Gastroesophageal sphincter (tissue), 3 donors: ENCODE measurements around the gene ARID1B.

Experiments used
- POLR2A ChIP-seq, 2 donors: fragments of 450-650 bp; IDR thresholded peaks; one replicate each; pipeline ENCODE4 v1.6.1; 2017; ENCODE audit warnings: antibody characterized with exemption in 2 of 2, mild to moderate bottlenecking in 2 of 2, moderate library complexity in 1 of 2
- POLR2AphosphoS5 ChIP-seq: sonication (generic); formaldehyde crosslinking; IDR thresholded peaks from one replicate; pipeline ENCODE4 v1.6.1; 2017; ENCODE audit warnings: antibody characterized with exemption
- TF ChIP-seq, protein P1 (sequence below), 4 experiments: fragments of 200-600 bp in 2 of 4; fragments of 450-650 bp in 2 of 4; sonication (generic) in 1 of 4; IDR thresholded peaks; one replicate each; pipeline ENCODE4 v1.5.1; 2017 to 2019; ENCODE audit warnings: antibody characterized with exemption in 4 of 4, mild to moderate bottlenecking in 2 of 4, moderate library complexity in 2 of 4

DNA sequence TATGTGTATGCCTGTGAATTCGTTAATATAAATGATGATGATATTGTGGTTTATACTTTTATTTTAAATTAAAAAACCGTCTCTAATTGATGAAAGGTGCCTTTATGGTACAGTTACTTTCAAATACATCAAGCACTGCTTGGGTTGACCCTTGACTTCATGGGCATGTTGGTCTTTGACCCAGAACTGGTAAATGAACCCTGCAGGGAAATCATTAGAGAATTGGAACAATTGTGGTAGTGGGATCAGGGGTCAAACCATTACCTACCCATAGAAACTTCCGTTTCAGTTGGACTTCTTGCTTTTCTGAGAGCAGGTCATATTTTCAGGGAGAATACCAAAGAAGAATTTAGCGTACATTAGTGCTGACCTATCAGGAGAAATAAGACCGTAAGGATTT, 288.2 kb downstream of the ARID1B start:
- TF ChIP-seq, protein P1, sequence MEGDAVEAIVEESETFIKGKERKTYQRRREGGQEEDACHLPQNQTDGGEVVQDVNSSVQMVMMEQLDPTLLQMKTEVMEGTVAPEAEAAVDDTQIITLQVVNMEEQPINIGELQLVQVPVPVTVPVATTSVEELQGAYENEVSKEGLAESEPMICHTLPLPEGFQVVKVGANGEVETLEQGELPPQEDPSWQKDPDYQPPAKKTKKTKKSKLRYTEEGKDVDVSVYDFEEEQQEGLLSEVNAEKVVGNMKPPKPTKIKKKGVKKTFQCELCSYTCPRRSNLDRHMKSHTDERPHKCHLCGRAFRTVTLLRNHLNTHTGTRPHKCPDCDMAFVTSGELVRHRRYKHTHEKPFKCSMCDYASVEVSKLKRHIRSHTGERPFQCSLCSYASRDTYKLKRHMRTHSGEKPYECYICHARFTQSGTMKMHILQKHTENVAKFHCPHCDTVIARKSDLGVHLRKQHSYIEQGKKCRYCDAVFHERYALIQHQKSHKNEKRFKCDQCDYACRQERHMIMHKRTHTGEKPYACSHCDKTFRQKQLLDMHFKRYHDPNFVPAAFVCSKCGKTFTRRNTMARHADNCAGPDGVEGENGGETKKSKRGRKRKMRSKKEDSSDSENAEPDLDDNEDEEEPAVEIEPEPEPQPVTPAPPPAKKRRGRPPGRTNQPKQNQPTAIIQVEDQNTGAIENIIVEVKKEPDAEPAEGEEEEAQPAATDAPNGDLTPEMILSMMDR (IDR thresholded peaks at IDR 0.05): no peak
- TF ChIP-seq POLR2AphosphoS5: no peak
- no peak for TF ChIP-seq POLR2A (IDR thresholded peaks at IDR 0.05)
